Limb (tissue), 2 donors: ENCODE data around the gene MAB21L2.

Experiments
- DNase-seq, 2 donors: peaks; one replicate each; pipeline ENCODE4 v3.0.0-alpha.2; 2016; ENCODE audit errors: extremely low spot score in 2 of 2

MAB21L2 gene

GRCh38 chr4:150574678-150575077 is 7.3 kb upstream of the MAB21L2 start:
- DNase-seq, result no peak

GRCh38 chr4:150577796-150578195 is 4.2 kb upstream of the MAB21L2 start:
- no peak for DNase-seq

- peak in 1 of 2 donors; percentile 69 for DNase-seq
These were observed 3.0 kb upstream of the MAB21L2 start for GRCh38 chr4:150578745-150579501.

- DNase-seq, result peak in 1 of 2 donors; percentile 75
These were observed 2.3 kb upstream of the MAB21L2 start for GRCh38 chr4:150579551-150580234.

GRCh38 chr4:150580306-150580705 is 1.6 kb upstream of the MAB21L2 start:
- no peak for DNase-seq

- DNase-seq, result no peak
These were observed 820 bp upstream of the MAB21L2 start for GRCh38 chr4:150581056-150581605.

- peak; percentile 75 to 77 for DNase-seq
These were observed 305 bp upstream of the MAB21L2 start for GRCh38 chr4:150581641-150582051.

- DNase-seq, result peak in 1 of 2 donors; percentile 68
These were observed 929 bp downstream of the MAB21L2 start for GRCh38 chr4:150582873-150583286.

- peak in 1 of 2 donors; percentile 73 for DNase-seq
These were observed 1.5 kb downstream of the MAB21L2 start for GRCh38 chr4:150583287-150584110.

- no peak for DNase-seq
These were observed 2.4 kb downstream of the MAB21L2 start for GRCh38 chr4:150584111-150584915.

- no peak for DNase-seq
These were observed 3.7 kb downstream of the MAB21L2 start for GRCh38 chr4:150585611-150586010.

- DNase-seq, result no peak
These were observed 4.3 kb downstream of the MAB21L2 start for GRCh38 chr4:150586162-150586810.

GRCh38 chr4:150588316-150588715 is 6.4 kb downstream of the MAB21L2 start:
- no peak for DNase-seq

GRCh38 chr4:150589157-150589556 is 7.2 kb downstream of the MAB21L2 start:
- no peak for DNase-seq

- DNase-seq, result no peak
These were observed 8.7 kb downstream of the MAB21L2 start for GRCh38 chr4:150590631-150591030.

- peak in 1 of 2 donors; percentile 53 for DNase-seq
These were observed 9.5 kb downstream of the MAB21L2 start for GRCh38 chr4:150591406-150591805.

- no peak for DNase-seq
These were observed 10.0 kb downstream of the MAB21L2 start for GRCh38 chr4:150591904-150592303.

- DNase-seq, result no peak
These were observed 12.0 kb downstream of the MAB21L2 start for GRCh38 chr4:150593996-150594395.

- DNase-seq, result no peak
These were observed 17.0 kb downstream of the MAB21L2 start for GRCh38 chr4:150598909-150599308.

GRCh38 chr4:150599547-150599946 is 17.6 kb downstream of the MAB21L2 start:
- no peak for DNase-seq
